ENCODE data around the gene BCAP31.

GRCh38 chrX:153686711-153687110, 37.5 kb downstream of the BCAP31 start:
- TF ChIP-seq ESRRG (CRISPR knock-in tag; IDR thresholded peaks at IDR 0.05) (no peak), CREB5 (CRISPR knock-in tag; IDR thresholded peaks at IDR 0.05; ENCODE audit: low read depth) (no peak), TCF4 (CRISPR knock-in tag; IDR thresholded peaks at IDR 0.05; ENCODE audit: borderline replicate concordance) (no peak), PATZ1 (CRISPR knock-in tag; IDR thresholded peaks at IDR 0.05; ENCODE audit: borderline replicate concordance) (no peak), TOX (CRISPR knock-in tag; IDR thresholded peaks at IDR 0.05; ENCODE audit: borderline replicate concordance) (no peak), PPARA (CRISPR knock-in tag; IDR thresholded peaks at IDR 0.05; ENCODE audit: borderline replicate concordance) (no peak), GLIS3 (CRISPR knock-in tag; IDR thresholded peaks at IDR 0.05) (no peak), SNAI2 (CRISPR knock-in tag; IDR thresholded peaks at IDR 0.05) (no peak), OSR1 (CRISPR knock-in tag; IDR thresholded peaks at IDR 0.05) (no peak), ZFP3 (CRISPR knock-in tag; IDR thresholded peaks at IDR 0.05) (no peak), RARB (CRISPR knock-in tag; IDR thresholded peaks at IDR 0.05) (no peak), CSDC2 (CRISPR knock-in tag; IDR thresholded peaks at IDR 0.05) (no peak), BACH2 (CRISPR knock-in tag; IDR thresholded peaks at IDR 0.05; ENCODE audit: borderline replicate concordance) (no peak), ZNF565 (CRISPR knock-in tag; conservative IDR thresholded peaks at IDR 0.05; ENCODE audit: low read depth) (no peak)
